Gastroesophageal sphincter (tissue), 4 donors: ENCODE results near the gene NEURL1. TPM values are rescaled to one million over a fixed set of nuclear protein-coding genes. Genes with fewer than 3 reads are reported as not detected.

Experiments
- ATAC-seq: fragments of 150-250 bp; one replicate; pipeline ENCODE4 v1.9.1; 2016; ENCODE audit warnings: mild to moderate bottlenecking, moderate library complexity
- H3K27ac ChIP-seq, 4 donors: fragments of 200-600 bp; sonication (generic) in 3 of 4; 1 replicate in 3 of 4; 2 replicates in 1 of 4; pipeline ENCODE4 v1.5.1; 2016 to 2019
- H3K27me3 ChIP-seq: fragments of 200-600 bp; sonication (generic); one replicate; pipeline ENCODE4 v1.5.1; 2019
- H3K36me3 ChIP-seq, 2 donors: fragments of 200-600 bp; sonication (generic); one replicate each; pipeline ENCODE4 v1.5.1; 2019; ENCODE audit warnings: control low read depth in 1 of 2
- H3K4me1 ChIP-seq, 3 donors: fragments of 200-600 bp; sonication (generic); 1 replicate in 2 of 3; 2 replicates in 1 of 3; pipeline ENCODE4 v1.5.1; 2016 to 2019; ENCODE audit warnings: control low read depth in 2 of 3
- H3K4me3 ChIP-seq, 2 donors: fragments of 200-600 bp; sonication (generic); one replicate each; pipeline ENCODE4 v1.5.1; 2019; ENCODE audit warnings: mild to moderate bottlenecking in 1 of 2, moderate library complexity in 1 of 2
- H3K9me3 ChIP-seq, 3 donors: fragments of 200-600 bp; sonication (generic); one replicate each; pipeline ENCODE4 v1.5.1; 2017 to 2019; ENCODE audit warnings: control low read depth in 2 of 3
- CTCF ChIP-seq, 4 experiments: fragments of 200-600 bp in 2 of 4; fragments of 450-650 bp in 2 of 4; sonication (generic) in 1 of 4; IDR thresholded peaks; one replicate each; pipeline ENCODE4 v1.5.1; 2017 to 2019; ENCODE audit warnings: antibody characterized with exemption in 4 of 4, mild to moderate bottlenecking in 2 of 4, moderate library complexity in 2 of 4
- EP300 ChIP-seq: sonication (generic); formaldehyde crosslinking; IDR thresholded peaks from one replicate; pipeline ENCODE4 v1.6.1; 2017; ENCODE audit warnings: antibody characterized with exemption, mild to moderate bottlenecking
- POLR2A ChIP-seq, 2 donors: fragments of 450-650 bp; IDR thresholded peaks; one replicate each; pipeline ENCODE4 v1.6.1; 2017; ENCODE audit warnings: antibody characterized with exemption in 2 of 2, mild to moderate bottlenecking in 2 of 2, moderate library complexity in 1 of 2
- POLR2AphosphoS5 ChIP-seq: sonication (generic); formaldehyde crosslinking; IDR thresholded peaks from one replicate; pipeline ENCODE4 v1.6.1; 2017; ENCODE audit warnings: antibody characterized with exemption
- WGBS, 2 donors: methylation state at CpG; one replicate each; pipeline ENCODE4 v1.1.5; 2018; ENCODE audit warnings: low coverage in 1 of 2; 5-methylcytosine and 5-hydroxymethylcytosine counted together
- total RNA-seq, 4 donors: library from RNA; depleted of rRNA; stranded (reverse); fragments of >200 nt; gene quantifications; one replicate each; pipeline ENCODE4 v1.1.0, GENCODE V29; 2016

NEURL1 gene
- total RNA-seq, 4 donors from 2014 or later, result 0.15 to 0.27 (median 0.19) TPM; not detected in 1

- H3K4me1 ChIP-seq, result peaks cover 0 to 19% (median 4%) of the 10 kb centered on the region in 3 donors
- H3K27me3 ChIP-seq, result no peaks in the 10 kb centered on the region
- TF ChIP-seq POLR2A (IDR thresholded peaks at IDR 0.05) (no peak), POLR2AphosphoS5 (no peak), EP300 (no peak), CTCF (IDR thresholded peaks at IDR 0.05) (peak in 1 of 4 experiments; percentile 47)
- peak; percentile 50 for ATAC-seq
- WGBS, 2 donors, result 0 to 12% methylated on average over 6 to 13 of the region's 17 CpGs
- H3K36me3 ChIP-seq, result no peaks in the 10 kb centered on the region
- peak overlapping the region in 1 of 4 donors; percentile 10 for H3K27ac ChIP-seq
- peak overlapping the region in 1 of 2 donors; percentile 41 for H3K4me3 ChIP-seq
- H3K9me3 ChIP-seq, result no peaks in the 10 kb centered on the region
These were observed 49.5 kb downstream of the NEURL1 start for GRCh38 chr10:103542764-103543616.

GRCh38 chr10:103543617-103544525 lies 50.4 kb downstream of the NEURL1 start:
- Histone ChIP-seq H3K4me3 (no peak overlapping the region), H3K36me3 (no peaks in the 10 kb centered on the region), H3K27me3 (no peaks in the 10 kb centered on the region), H3K27ac (no peak overlapping the region), H3K9me3 (no peaks in the 10 kb centered on the region), H3K4me1 (peaks cover 0 to 19% (median 4%) of the 10 kb centered on the region in 3 donors)
- WGBS, 2 donors, result 79 to 100% methylated on average over 2 to 8 of the region's 9 CpGs
- no peak for TF ChIP-seq POLR2A (IDR thresholded peaks at IDR 0.05)
- TF ChIP-seq CTCF (IDR thresholded peaks at IDR 0.05), result no peak
- TF ChIP-seq EP300, result no peak
- no peak for TF ChIP-seq POLR2AphosphoS5
- ATAC-seq, result no peak

GRCh38 chr10:103544657-103545310 lies 51.3 kb downstream of the NEURL1 start:
- Histone ChIP-seq H3K36me3 (no peaks in the 10 kb centered on the region), H3K9me3 (no peaks in the 10 kb centered on the region), H3K4me1 (peaks cover 0 to 19% (median 4%) of the 10 kb centered on the region in 3 donors), H3K27me3 (no peaks in the 10 kb centered on the region), H3K27ac (no peak overlapping the region), H3K4me3 (no peak overlapping the region)
- WGBS, 2 donors, result 80 to 100% methylated on average over 1 of the region's 8 CpGs
- ATAC-seq, result no peak
- TF ChIP-seq POLR2A (IDR thresholded peaks at IDR 0.05), result no peak
- no peak for TF ChIP-seq CTCF (IDR thresholded peaks at IDR 0.05)

- peaks cover 0 to 19% (median 4%) of the 10 kb centered on the region in 3 donors for H3K4me1 ChIP-seq
- no peak for ATAC-seq
- H3K36me3 ChIP-seq, result no peaks in the 10 kb centered on the region
- WGBS, 2 donors, result no CpG with 5 or more reads among the region's 1 CpG
- no peak overlapping the region for H3K27ac ChIP-seq
- H3K27me3 ChIP-seq, result no peaks in the 10 kb centered on the region
- TF ChIP-seq CTCF (IDR thresholded peaks at IDR 0.05), result no peak
- no peak for TF ChIP-seq POLR2AphosphoS5
- no peak for TF ChIP-seq EP300
- no peak for TF ChIP-seq POLR2A (IDR thresholded peaks at IDR 0.05)
- no peak overlapping the region for H3K4me3 ChIP-seq
- H3K9me3 ChIP-seq, result no peaks in the 10 kb centered on the region
These were observed 51.9 kb downstream of the NEURL1 start for GRCh38 chr10:103545366-103545765.
